ENCODE measurements around the gene LPAR6.
"Not testable (repeated sequence)": the region's sequence is repeated elsewhere in the genome, so short reads cannot be mapped to it uniquely, and the experiment has no call there.

DNA sequence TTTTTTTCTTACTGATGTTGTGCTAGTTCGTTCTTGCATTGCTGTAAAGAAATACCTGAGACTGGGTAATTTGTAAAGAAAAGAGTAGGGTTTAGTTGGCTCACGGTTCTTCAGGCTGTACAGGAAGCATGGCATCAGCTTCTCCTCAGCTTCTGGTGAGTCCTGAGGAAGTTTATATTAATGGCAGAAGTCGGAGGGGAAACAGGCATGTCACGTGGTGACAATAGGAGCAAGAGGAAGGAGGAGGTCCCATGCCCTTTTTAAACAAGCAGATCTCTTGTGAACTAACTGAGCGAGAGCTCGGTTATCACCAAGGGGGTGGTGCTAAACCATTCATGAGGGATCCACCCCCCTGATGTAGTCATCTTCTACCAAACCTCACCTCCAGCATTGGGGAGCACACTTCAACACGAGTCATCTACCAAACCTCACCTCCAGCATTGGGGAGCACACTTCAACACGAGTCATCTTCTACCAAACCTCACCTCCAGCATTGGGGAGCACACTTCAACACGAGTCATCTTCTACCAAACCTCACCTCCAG, 13.9 kb upstream of the LPAR6 start:
- TF ChIP-seq, protein P1, sequence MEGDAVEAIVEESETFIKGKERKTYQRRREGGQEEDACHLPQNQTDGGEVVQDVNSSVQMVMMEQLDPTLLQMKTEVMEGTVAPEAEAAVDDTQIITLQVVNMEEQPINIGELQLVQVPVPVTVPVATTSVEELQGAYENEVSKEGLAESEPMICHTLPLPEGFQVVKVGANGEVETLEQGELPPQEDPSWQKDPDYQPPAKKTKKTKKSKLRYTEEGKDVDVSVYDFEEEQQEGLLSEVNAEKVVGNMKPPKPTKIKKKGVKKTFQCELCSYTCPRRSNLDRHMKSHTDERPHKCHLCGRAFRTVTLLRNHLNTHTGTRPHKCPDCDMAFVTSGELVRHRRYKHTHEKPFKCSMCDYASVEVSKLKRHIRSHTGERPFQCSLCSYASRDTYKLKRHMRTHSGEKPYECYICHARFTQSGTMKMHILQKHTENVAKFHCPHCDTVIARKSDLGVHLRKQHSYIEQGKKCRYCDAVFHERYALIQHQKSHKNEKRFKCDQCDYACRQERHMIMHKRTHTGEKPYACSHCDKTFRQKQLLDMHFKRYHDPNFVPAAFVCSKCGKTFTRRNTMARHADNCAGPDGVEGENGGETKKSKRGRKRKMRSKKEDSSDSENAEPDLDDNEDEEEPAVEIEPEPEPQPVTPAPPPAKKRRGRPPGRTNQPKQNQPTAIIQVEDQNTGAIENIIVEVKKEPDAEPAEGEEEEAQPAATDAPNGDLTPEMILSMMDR (IDR thresholded peaks at IDR 0.05): not testable (repeated sequence)
- not testable (repeated sequence) for TF ChIP-seq POLR2A (IDR thresholded peaks at IDR 0.05; ENCODE audit: low read depth); POLR2AphosphoS5 (IDR thresholded peaks at IDR 0.05); EP300 (IDR thresholded peaks at IDR 0.05)

All from esophagus muscularis mucosa (tissue), 4 donors.